ENCODE measurements around the gene B3GNT7. TPM values are rescaled to one million over a fixed set of nuclear protein-coding genes. Genes with fewer than 3 reads are reported as not detected.
"Not testable (repeated sequence)": the region's sequence is repeated elsewhere in the genome, so short reads cannot be mapped to it uniquely, and the experiment has no call there.

The B3GNT7 gene
- polyA plus RNA-seq, 1 donor: 43.5 TPM

DNA sequence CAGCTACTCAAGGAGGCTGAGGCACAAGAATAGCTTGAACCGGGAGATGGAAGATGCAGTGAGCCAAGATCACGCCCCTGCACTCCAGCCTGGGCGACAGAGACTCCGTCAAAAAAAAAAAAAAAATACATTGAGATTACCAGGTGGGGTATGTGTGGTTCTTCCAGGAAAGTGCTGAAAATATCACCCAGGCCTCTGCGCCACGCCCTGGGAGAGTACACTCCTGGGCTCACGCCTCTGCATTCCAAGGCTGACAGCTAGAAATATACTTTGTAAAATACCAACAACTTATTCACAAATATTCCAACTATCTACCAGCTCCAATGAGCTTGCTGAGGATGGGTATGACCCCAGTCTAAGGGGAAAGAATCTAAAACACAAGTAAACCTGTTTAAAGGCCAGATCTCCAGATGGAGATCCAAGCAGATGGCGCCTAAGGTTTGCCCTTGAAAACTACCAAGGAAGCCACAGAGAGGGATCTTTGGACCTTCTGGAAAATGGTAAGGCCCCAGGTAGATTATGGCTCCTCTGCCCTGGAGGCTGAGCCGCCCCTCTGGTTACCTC, 21.6 kb upstream of the B3GNT7 start:
- no CpG with 5 or more reads among the region's 9 CpGs for WGBS (ENCODE audit: insufficient coverage, low lambda C conversion rate)

DNA sequence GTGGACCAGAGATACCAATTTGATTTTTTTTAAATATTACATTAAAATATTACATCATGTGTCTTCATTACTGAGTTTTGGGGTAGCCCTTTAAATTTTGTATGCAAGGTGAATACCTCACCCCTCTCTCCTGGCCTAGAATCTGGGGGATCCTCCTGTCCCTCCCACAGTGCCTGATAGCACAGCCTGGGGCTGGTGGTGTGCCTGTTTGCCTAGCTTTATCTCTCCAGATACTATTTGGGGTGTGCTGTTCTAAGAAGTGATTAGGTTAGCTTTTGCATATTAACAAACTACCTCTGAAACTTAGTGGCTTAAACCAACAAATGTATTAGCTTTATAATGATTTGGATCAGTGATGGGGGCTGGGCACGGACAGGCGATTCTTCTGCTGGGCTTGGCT, 20.7 kb upstream of the B3GNT7 start:
- Histone ChIP-seq H3K36me3 (ENCODE audit: control insufficient read depth, insufficient read depth, low read length) (peaks cover 2% of the 10 kb centered on the region), H3K27me3 (ENCODE audit: control insufficient read depth, insufficient read depth, low read length) (no peaks in the 10 kb centered on the region), H3K4me1 (ENCODE audit: control insufficient read depth, insufficient read depth, low read length) (peaks cover 33% of the 10 kb centered on the region), H3K9me3 (ENCODE audit: control insufficient read depth, low read depth, low read length) (no peaks in the 10 kb centered on the region), H3K27ac (ENCODE audit: low read length) (no peak overlapping the region), H3K4me3 (ENCODE audit: low read length) (no peak overlapping the region)
- no CpG with 5 or more reads among the region's 2 CpGs for WGBS (ENCODE audit: insufficient coverage, low lambda C conversion rate)
- DNase-seq: no peak

More for the DNA sequence above, 21.6 kb upstream of the B3GNT7 start:
- H3K36me3 ChIP-seq (ENCODE audit: control insufficient read depth, insufficient read depth, low read length): peaks cover 2% of the 10 kb centered on the region
- H3K4me1 ChIP-seq (ENCODE audit: control insufficient read depth, insufficient read depth, low read length): peaks cover 33% of the 10 kb centered on the region
- no peaks in the 10 kb centered on the region for H3K27me3 ChIP-seq (ENCODE audit: control insufficient read depth, insufficient read depth, low read length)
- no peaks in the 10 kb centered on the region for H3K9me3 ChIP-seq (ENCODE audit: control insufficient read depth, low read depth, low read length)
- no peak overlapping the region for H3K4me3 ChIP-seq (ENCODE audit: low read length)
- peak overlapping the region; percentile 44 for H3K27ac ChIP-seq (ENCODE audit: low read length)
- peak in 1 of 2 donors; percentile 63 for DNase-seq

DNA sequence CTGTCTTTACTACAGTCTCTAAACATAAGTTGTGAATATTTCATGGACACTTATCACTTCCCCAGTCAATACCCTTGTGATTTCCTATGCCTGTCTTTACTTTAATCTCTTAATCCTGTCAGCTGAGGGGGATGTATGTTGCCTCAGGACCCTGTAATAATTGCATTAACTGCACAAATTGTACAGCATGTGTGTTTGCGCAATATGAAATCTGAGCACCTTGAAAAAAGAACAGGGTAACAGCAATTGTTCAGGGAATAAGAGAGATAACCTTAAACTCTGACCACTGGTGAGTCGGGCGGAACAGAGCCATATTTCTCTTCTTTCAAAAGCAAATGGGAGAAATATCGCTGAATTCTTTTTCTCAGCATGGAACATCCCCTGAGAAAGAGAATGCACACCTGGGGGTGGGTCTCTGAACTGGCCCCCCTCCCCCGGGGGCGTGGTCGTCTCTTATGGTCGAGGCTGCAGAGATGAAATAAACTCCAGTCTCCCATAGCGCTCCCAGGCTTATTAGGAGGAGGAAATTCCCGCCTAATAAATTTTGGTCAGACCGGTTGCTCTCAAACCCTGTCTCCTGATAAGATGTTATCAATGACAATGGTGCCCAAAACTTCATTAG, 19.4 kb upstream of the B3GNT7 start:
- WGBS (ENCODE audit: insufficient coverage, low lambda C conversion rate): no CpG with 5 or more reads among the region's 11 CpGs
- H3K27ac ChIP-seq (ENCODE audit: low read length); DNase-seq; H3K4me3 ChIP-seq (ENCODE audit: low read length); H3K27me3 ChIP-seq (ENCODE audit: control insufficient read depth, insufficient read depth, low read length); H3K36me3 ChIP-seq (ENCODE audit: control insufficient read depth, insufficient read depth, low read length); H3K9me3 ChIP-seq (ENCODE audit: control insufficient read depth, low read depth, low read length): not testable (repeated sequence)
- H3K4me1 ChIP-seq (ENCODE audit: control insufficient read depth, insufficient read depth, low read length): peaks cover 35% of the 10 kb centered on the region

DNA sequence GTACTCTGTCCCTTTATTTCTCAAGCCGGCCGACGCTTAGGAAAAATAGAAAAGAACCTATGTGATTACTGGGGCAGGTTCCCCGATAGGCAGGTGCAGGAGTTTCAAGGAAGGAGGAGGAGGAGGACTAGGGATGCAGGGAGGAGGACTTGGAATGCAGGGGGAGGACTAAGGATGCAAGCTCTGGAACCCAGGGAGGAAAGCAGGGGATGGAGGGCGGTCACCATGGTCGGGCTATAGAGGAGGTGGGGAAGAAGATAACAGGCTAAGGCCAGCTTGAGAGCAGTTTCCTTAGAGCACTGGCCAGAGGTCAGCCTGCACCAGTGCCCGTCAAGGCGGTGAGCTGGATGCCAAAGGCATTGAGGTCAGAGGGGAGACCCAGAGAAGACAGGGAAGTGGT, 18.7 kb upstream of the B3GNT7 start:
- no peak for DNase-seq
- no peak overlapping the region for H3K27ac ChIP-seq (ENCODE audit: low read length)
- peaks cover 35% of the 10 kb centered on the region for H3K4me1 ChIP-seq (ENCODE audit: control insufficient read depth, insufficient read depth, low read length)
- H3K27me3 ChIP-seq (ENCODE audit: control insufficient read depth, insufficient read depth, low read length): no peaks in the 10 kb centered on the region
- peaks cover 5% of the 10 kb centered on the region for H3K9me3 ChIP-seq (ENCODE audit: control insufficient read depth, low read depth, low read length)
- H3K4me3 ChIP-seq (ENCODE audit: low read length): no peak overlapping the region
- H3K36me3 ChIP-seq (ENCODE audit: control insufficient read depth, insufficient read depth, low read length): no peaks in the 10 kb centered on the region
- WGBS (ENCODE audit: insufficient coverage, low lambda C conversion rate): 68% methylated on average over 4 of the region's 8 CpGs

DNA sequence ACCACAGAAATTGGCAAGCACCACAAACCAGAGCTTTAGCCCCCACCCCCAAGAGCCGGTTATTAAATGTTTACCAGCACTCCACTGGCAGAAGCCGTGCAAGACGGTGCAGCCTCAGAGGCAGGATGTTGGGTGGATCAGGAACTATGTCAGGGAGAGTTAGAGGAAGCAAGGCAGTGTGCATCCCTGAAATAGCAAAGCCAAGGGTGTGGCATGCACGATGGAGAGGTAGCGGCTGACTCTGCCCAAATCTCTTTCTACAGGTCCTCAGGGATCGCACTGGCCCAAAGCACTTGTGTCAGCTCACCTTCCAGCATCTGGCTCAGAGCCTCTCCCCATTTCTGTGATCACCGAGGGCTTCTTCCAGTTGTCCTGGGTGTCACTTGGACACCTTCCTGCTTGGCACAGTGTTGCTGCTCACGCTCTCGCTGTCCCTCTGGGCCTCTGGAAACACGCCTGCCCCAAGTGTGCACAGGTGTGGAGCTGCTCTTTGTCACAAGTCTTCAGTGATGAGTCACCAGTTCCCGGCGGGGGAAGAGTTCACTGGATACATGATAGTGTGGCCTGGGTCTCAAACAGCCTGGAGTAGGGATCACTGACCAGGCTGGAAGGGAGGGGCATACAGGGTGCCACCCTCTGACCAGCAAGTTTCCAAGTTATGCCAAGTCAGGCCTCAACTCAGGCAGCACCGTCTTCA, 17.3 kb upstream of the B3GNT7 start:
- no peaks in the 10 kb centered on the region for H3K27me3 ChIP-seq (ENCODE audit: control insufficient read depth, insufficient read depth, low read length)
- no peaks in the 10 kb centered on the region for H3K36me3 ChIP-seq (ENCODE audit: control insufficient read depth, insufficient read depth, low read length)
- H3K9me3 ChIP-seq (ENCODE audit: control insufficient read depth, low read depth, low read length): peaks cover 5% of the 10 kb centered on the region
- H3K4me1 ChIP-seq (ENCODE audit: control insufficient read depth, insufficient read depth, low read length): peaks cover 31% of the 10 kb centered on the region
- H3K27ac ChIP-seq (ENCODE audit: low read length): peak overlapping the region; percentile 78
- H3K4me3 ChIP-seq (ENCODE audit: low read length): no peak overlapping the region
- DNase-seq: peak; percentile 90 to 94
- WGBS (ENCODE audit: insufficient coverage, low lambda C conversion rate): no CpG with 5 or more reads among the region's 13 CpGs

DNA sequence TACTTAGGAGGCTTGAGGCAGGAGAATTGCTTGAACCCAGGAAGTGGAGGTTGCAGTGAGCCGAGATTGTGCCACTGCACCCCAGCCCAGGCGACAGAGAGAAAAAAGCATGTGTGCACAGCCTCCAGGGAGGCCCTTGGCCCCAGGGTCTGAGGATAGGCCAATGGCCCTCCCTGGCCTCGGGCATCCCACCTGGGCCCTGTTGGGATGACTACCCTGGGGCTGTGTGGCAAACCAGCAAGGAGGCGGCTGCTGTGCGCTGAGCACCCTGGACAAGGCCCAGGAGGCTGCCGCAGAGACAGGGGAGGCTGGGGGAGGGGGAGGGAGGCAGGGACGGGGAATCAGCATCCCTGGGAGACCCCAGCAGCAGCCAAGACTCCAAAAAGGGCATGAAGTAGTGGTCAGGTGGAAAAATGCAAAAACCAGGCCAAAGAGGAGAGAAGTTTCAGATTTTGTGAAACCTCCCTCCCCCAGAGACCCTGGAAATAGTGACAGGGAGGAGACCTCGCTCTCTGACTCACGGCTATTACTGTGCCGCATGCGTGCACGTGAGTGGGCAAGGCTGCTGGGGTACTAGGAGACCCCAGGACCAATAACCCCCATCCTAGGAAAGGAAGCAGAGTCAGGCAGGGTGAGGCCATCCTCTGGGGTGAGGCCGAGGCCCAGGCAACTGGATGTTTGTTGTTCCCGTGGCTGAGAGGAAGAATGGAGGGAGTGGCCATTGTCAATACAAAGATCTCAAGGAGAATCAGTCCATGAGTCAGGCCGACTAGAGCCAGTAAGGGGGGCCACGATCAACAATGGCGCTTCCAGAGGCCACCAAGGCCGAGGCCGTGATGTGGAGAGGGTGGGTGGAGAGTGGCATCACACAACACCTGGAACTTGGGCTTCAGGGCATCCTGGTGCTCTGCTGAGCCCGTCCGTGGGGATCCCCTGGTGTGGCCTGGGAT, 16.0 kb upstream of the B3GNT7 start:
- no peaks in the 10 kb centered on the region for H3K27me3 ChIP-seq (ENCODE audit: control insufficient read depth, insufficient read depth, low read length)

DNA sequence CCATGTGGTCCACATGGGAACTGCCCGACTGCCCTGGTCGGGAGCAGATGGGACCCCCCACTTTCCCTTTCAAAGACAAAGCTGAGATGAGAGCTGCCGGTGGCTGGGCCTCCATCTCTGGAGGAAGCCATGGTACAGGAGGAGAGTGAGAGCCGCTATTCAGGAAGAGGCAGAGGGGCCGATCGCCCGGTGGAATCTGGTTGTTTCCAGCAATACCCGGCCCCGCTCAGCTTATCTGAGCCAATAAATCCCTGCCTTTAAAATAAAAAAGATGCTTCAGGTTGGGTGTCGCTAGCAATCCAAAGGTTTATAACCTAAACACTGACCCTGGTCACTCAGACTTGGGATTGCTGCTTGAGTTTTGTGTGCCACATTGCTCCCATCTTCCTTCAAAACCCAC, 15.2 kb upstream of the B3GNT7 start:
- WGBS (ENCODE audit: insufficient coverage, low lambda C conversion rate): no CpG with 5 or more reads among the region's 10 CpGs
- no peaks in the 10 kb centered on the region for H3K27me3 ChIP-seq (ENCODE audit: control insufficient read depth, insufficient read depth, low read length)
- DNase-seq: no peak
- H3K9me3 ChIP-seq (ENCODE audit: control insufficient read depth, low read depth, low read length): peaks cover 5% of the 10 kb centered on the region
- H3K36me3 ChIP-seq (ENCODE audit: control insufficient read depth, insufficient read depth, low read length): no peaks in the 10 kb centered on the region
- peaks cover 25% of the 10 kb centered on the region for H3K4me1 ChIP-seq (ENCODE audit: control insufficient read depth, insufficient read depth, low read length)
- no peak overlapping the region for H3K27ac ChIP-seq (ENCODE audit: low read length)
- H3K4me3 ChIP-seq (ENCODE audit: low read length): no peak overlapping the region

More for the DNA sequence above, 16.0 kb upstream of the B3GNT7 start:
- Histone ChIP-seq H3K27ac (ENCODE audit: low read length) (no peak overlapping the region), H3K4me3 (ENCODE audit: low read length) (no peak overlapping the region), H3K4me1 (ENCODE audit: control insufficient read depth, insufficient read depth, low read length) (peaks cover 25% of the 10 kb centered on the region), H3K36me3 (ENCODE audit: control insufficient read depth, insufficient read depth, low read length) (no peaks in the 10 kb centered on the region), H3K9me3 (ENCODE audit: control insufficient read depth, low read depth, low read length) (peaks cover 5% of the 10 kb centered on the region)
- DNase-seq: peak in 1 of 2 donors; percentile 67
- no CpG with 5 or more reads among the region's 21 CpGs for WGBS (ENCODE audit: insufficient coverage, low lambda C conversion rate)

DNA sequence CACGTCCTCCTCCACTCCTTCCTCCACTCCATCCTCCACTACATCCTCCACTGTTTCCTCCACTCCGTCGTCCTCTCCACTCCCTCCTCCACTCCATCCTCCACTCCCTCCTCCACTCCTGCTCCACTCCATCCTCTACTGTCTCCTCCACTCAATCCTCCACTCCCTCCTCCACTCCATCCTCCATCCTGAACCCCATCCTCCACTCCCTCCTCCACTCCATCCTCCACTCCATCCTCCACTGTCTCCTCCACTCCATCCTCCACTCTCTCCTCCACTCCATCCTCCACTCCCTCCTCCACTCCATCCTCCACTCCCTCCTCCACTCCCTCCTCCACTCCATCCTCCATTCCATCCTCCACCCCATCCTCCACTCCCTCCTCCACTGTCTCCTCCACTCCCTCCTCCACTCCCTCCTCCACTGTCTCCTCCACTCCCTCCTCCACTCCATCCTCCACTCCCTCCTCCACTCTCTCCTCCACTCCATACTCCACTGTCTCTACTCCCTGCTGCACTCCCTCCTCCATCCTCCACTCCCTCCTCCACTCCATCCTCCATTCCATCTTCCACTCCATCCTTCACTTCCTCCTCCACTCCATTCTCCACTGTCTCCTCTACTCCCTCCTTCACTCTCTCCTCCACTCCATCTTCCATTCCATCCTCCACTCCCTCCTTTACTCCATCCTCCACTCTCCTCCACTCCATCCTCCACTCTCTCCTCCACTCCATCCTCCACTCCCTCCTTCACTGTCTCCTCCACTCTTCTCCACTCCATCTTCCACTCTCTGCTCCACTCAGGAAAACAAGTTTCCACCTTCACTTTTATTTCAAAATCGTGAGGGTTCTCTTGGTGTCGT, 14.3 kb upstream of the B3GNT7 start:
- 68% methylated on average over 3 of the region's 5 CpGs for WGBS (ENCODE audit: insufficient coverage, low lambda C conversion rate)
- H3K9me3 ChIP-seq (ENCODE audit: control insufficient read depth, low read depth, low read length): peaks cover 5% of the 10 kb centered on the region
- no peak overlapping the region for H3K27ac ChIP-seq (ENCODE audit: low read length)
- no peaks in the 10 kb centered on the region for H3K36me3 ChIP-seq (ENCODE audit: control insufficient read depth, insufficient read depth, low read length)
- no peaks in the 10 kb centered on the region for H3K27me3 ChIP-seq (ENCODE audit: control insufficient read depth, insufficient read depth, low read length)
- H3K4me3 ChIP-seq (ENCODE audit: low read length): no peak overlapping the region
- no peak for DNase-seq
- H3K4me1 ChIP-seq (ENCODE audit: control insufficient read depth, insufficient read depth, low read length): peaks cover 25% of the 10 kb centered on the region

DNA sequence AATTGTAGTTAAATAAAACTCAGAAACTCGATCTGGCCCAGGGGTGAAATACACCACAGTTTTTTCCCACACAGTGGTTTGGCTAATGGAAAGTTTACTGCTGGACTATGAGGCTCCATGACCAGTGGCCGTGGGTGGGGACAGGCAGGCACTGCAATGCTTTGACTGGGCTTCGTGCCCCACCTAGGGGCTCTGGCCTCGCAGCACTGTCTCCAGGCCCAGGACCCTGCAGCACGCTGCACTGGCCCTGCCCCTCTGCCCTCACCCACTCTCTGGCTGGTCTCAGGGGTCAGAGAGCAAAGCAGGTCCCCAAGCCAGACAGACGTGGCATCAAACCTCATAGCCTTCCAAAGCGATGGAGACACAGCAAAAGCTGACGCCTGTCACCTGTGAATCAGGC, 13.4 kb upstream of the B3GNT7 start:
- Histone ChIP-seq H3K27me3 (ENCODE audit: control insufficient read depth, insufficient read depth, low read length) (no peaks in the 10 kb centered on the region), H3K36me3 (ENCODE audit: control insufficient read depth, insufficient read depth, low read length) (no peaks in the 10 kb centered on the region), H3K4me1 (ENCODE audit: control insufficient read depth, insufficient read depth, low read length) (peaks cover 23% of the 10 kb centered on the region), H3K9me3 (ENCODE audit: control insufficient read depth, low read depth, low read length) (peaks cover 5% of the 10 kb centered on the region), H3K4me3 (ENCODE audit: low read length) (no peak overlapping the region), H3K27ac (ENCODE audit: low read length) (no peak overlapping the region)
- DNase-seq: no peak
- WGBS (ENCODE audit: insufficient coverage, low lambda C conversion rate): no CpG with 5 or more reads among the region's 8 CpGs

Measured in large intestine (tissue), 3 donors.